ENCODE results near the gene KCNJ18.
"Not testable (repeated sequence)": the region's sequence is repeated elsewhere in the genome, so short reads cannot be mapped to it uniquely, and the experiment has no call there.

DNA sequence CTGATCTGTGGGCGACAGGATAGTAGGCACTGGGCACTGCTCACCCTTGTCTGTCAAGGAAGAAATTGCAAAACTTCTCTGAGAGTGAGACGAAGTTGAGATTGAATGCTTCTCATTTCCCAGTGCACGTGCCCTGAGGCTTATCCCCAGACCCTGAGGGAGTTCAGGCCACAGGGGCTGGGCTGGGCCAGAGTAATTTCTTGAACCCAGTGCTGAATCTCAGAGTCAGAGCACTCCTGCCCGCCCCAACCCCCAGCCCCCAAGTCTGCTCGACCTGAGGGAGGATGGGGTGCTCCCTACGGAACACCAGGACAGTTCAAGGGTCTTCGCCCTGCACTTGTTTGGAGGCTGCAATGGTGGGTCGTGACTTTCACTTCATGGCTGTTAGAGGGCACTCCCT is 17.7 kb downstream of the KCNJ18 start:
- not testable (repeated sequence) for TF ChIP-seq EZH2 (IDR thresholded peaks at IDR 0.05; ENCODE audit: borderline replicate concordance, insufficient read depth, low read length, poor library complexity, severe bottlenecking); SMC3 (conservative IDR thresholded peaks at IDR 0.05; ENCODE audit: poor library complexity)
- TF ChIP-seq, protein P1, sequence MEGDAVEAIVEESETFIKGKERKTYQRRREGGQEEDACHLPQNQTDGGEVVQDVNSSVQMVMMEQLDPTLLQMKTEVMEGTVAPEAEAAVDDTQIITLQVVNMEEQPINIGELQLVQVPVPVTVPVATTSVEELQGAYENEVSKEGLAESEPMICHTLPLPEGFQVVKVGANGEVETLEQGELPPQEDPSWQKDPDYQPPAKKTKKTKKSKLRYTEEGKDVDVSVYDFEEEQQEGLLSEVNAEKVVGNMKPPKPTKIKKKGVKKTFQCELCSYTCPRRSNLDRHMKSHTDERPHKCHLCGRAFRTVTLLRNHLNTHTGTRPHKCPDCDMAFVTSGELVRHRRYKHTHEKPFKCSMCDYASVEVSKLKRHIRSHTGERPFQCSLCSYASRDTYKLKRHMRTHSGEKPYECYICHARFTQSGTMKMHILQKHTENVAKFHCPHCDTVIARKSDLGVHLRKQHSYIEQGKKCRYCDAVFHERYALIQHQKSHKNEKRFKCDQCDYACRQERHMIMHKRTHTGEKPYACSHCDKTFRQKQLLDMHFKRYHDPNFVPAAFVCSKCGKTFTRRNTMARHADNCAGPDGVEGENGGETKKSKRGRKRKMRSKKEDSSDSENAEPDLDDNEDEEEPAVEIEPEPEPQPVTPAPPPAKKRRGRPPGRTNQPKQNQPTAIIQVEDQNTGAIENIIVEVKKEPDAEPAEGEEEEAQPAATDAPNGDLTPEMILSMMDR (IDR thresholded peaks at IDR 0.05; ENCODE audit: poor library complexity, severe bottlenecking), result not testable (repeated sequence)
